Activated CD4-positive, alpha-beta T cell treated with anti-CD3 and anti-CD28 coated beads, Interleukin-2, amount 50 U/mL, for 16 hours (primary cell): ENCODE results near the gene ROBO1.
A peak's percentile ranks its signal among the peaks of the same experiment; 100 is the strongest.

ENCODE experiments used
- DNase-seq: peaks from one replicate; pipeline ENCODE4 v3.0.0-alpha.2; 2020

Gene ROBO1

DNA sequence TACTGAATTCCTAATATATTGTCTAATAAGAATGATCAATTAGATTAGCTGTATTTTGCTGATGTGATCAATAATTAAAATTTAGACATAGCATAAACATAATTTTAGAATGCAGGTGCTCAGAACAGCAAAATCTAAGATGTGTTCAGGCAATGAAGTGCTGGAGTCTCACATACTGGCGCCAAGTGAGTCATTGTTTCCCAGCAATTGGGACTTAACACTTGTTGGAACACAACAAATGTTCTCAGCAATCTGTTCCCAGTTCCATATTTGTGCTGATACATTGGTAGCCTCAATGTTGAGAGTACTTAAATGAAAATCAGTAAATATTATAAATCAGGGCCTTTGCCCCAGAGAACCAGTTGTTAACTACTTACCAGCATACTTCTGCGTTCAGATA lies 619.0 kb downstream of the ROBO1 start:
- DNase-seq = no peak

DNA sequence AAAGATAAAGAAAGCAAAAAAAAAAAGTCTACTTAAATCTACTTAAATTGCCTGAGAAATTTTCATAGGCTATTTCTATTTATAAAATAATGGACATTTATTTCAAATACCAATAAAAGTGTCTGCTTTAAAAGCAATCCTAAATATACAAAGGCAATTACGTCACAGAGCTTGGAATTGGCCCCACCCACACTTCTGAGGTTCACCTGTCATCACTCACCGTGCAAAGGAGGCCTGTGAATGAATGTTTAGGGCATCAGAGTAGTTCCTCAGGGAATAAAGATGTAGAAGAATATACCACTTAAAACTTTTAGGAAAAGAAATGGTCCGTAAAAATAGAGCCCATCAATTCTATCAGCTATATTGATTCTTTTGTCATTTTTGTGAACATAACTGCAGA lies 621.8 kb downstream of the ROBO1 start:
- no peak for DNase-seq

DNA sequence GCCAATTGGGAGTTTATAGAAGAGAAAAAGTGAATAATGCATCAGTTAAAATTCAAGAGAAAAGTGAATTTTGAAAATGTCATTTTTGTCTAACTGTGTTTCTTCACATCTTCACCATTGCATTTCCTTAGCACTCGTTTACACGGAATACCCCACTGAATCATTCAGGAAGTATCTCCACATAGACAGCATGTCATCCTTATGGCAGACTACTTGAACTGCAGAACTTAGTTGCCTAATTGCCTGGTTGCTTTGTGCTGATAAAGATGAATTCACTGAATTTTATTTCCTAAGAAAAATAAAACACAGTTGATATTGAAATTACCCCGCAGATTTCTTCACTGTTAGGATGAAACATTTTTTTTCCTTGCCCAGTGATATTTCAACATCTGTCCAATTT lies 627.1 kb downstream of the ROBO1 start:
- no peak for DNase-seq

DNA sequence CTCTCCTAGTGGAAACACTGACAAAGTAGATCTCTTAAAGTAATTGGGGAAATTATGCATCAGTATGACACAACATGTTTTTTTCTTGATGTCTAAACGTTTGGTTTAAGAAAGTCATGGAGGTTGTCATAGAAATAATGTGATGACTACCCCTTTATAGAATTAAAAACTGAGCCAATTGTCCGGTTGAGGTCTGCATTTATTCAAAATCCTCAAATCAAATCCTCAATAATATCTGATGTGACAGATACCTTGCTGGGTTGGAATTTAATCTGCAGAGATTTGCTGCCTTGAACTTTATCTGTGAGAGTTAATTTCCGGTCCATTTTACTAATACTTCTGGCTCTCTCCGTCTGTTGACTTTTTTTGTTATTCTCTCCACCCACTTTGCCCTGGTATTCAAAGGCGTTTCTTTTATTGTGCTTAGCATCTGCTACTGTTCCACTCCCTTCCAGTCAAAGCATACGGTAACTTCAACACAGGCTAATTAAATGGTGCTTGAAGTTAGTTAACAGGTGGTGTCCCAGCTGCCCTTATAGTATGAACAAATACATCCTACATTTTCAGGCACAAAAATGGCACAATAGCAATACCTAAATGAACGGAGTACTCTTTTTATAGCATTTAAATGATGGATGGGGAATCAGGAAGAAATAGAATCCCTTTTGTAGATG lies 628.3 kb downstream of the ROBO1 start:
- no peak for DNase-seq

DNA sequence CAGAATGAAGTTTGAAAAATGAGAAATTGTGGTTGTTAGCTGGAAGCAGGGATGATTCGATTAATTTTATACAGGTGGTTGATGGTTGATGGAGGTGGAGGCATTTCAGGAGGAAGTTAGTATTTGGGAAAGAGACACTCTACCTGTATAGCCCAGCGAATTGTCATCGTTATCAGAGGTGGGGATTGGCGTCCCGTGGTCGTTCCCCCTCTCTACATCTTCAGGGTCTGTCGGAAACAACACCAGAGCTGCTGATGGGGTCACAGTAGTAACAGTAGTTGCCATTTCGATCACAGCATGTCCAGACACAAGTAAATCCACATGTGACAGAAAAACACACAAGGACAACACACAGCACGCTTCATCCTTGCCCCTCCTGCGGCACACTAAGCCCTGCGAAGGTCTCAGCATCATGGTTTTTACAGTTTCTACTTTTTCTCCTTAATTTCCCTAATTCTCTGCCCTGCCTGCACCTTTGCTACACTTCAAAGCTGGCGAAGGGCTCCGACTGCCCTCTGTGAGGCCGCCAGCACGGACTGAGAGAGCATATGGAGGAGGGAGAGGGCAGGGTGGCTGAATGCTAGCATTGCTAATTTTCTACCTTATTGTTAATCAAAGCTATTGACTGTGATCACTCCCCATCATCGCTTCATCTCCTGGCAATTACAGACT lies 642.3 kb downstream of the ROBO1 start:
- DNase-seq = no peak

DNA sequence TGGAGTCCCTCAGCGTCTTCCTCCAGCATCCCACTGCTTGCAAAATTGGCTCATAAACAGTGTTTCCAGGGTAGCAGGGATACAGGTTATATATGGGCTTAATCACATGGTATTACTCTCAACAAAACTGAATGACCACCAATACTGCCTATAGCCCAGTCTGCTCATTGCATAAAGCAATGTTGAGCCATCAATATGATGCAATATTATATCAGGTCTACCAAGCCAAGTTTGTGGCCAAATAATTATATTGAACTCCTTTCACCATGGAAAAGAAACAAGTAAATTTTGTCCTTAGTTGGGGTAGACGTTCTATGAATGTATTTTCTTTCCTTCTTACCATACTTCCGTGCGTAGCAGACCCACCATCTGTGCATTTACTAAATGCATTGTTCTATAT lies 652.3 kb downstream of the ROBO1 start:
- DNase-seq = no peak

DNA sequence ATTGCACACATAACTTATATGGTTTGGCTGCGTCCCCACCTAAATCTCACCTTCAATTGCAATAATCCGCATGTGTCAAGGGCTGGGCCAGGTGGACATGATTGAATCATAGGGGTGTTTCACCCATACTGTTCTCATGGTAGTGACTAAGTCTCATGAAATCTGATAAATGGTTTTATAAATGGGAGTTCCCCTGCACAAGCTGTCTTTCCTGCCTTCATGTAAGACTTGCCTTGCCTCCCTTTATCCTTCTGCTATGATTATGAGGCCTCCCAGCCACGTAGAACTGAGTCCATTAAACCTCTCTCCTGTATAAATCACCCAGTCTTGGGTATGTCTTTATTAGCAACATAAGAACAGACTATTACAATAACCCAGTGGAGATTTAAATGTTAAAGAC lies 653.9 kb downstream of the ROBO1 start:
- no peak for DNase-seq

DNA sequence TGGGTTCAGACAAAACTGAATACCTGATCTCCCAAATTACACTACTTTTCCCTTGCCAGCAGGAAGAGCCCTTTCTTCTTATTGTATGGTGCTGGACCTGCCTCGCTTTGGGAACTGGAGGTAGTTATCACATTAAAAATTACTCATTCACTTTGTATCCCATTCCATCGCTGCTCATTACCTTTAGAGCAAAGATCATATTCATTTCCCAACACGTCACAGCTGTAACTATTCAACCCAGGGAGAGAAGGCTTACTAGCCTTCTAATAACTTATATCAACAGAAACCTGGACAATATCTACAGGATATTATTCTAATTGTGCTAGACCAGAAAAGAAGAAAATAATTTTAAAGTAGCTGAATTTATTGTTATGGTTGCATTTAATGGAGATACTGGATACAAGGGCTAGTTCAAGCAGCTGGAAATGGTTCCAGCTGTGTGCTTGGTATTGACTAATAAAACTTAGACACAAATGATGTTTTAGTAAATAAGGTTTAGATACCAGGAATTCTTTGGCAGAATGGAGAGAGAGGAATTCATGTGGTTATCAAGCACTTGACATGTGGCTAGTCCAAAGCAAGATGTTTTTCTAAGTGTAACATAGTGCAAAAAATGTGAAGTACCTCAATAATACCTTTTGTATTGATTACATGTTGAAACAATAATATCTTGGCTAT lies 656.3 kb downstream of the ROBO1 start:
- no peak for DNase-seq

DNA sequence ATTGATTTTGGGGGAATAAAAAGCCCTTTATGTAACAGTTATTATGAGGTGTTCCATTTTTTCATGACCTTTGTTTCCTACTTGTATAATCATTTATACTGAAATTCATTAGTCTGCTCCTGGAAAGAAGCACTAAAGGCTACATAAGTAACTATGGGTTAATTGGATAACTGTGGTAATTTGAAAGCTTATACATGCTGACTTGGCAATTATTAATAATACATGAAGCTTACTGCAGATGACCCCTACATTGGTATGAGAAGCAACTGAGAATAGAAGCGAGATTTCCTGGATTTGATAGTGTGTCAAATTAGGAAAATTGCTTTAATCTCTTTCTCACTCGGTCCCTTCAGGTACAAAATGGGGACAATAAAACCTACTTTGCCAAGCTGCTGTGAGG lies 658.0 kb downstream of the ROBO1 start:
- DNase-seq = no peak

DNA sequence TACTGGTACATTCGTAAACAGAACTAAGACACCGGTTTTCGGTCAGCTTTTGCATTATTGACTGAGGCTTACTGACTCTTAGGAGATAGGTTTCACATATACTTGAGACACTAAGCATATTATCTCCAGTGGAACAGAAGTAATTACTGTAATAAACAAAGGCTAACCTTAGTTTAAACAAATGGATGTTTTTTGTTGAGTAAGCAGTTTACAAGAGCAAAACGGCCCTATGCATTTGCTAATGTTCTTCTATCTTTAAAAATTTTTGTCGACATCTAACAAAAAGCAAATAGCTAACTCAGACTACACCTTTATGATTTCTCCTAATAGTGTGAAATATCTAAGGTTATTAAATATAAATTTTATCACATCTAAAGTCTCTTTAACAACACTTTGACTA lies 664.5 kb downstream of the ROBO1 start:
- no peak for DNase-seq

DNA sequence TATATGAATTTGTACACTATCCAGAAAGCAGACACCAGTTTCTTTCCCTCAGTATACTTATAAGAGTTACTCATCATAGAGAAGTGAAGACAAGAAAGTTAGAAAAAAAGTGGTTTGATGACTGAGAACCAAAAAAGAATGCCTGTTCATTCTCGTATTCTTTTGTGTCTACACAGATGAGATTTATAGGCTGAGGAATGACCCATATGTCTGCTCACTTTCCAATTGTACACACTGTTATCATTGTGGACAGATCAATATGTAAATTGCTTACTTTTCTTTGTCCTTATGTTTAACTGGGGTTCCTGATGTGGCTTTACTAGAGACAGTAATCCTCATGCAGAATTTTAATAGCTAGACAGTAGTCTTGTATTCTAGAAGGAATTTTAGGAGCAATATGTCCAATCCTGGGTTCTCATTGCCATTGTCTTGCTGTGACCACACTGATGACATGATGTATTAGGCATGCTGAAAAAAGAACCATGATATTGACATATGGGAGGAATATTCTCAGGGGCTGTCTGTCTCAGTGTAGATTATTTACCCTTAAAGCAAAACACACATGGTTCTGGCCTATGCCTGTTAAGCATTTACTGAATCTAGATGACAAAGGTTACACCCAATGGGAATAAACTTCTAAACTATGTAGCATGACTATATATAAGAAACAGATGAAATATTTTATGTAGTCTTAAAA lies 669.7 kb downstream of the ROBO1 start:
- DNase-seq = no peak

DNA sequence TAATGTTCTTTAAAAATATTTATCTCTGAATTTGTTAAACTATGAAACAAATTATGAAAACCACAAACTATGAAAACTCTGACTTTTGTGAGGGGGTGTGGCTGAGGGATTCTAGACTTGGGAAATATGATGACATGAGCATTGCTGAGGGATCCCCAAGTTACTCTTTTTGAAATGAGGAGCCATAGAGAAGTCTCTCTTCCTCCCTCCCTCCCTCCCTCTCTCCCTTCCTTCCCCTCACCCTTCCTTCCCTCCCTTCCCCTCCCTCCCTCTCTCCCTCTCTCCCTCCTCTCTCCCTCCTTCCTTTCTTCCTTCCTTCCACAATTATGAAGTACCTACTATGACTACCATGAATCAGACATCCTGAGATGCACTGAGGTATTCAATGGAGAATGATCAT lies 673.1 kb downstream of the ROBO1 start:
- no peak for DNase-seq

DNA sequence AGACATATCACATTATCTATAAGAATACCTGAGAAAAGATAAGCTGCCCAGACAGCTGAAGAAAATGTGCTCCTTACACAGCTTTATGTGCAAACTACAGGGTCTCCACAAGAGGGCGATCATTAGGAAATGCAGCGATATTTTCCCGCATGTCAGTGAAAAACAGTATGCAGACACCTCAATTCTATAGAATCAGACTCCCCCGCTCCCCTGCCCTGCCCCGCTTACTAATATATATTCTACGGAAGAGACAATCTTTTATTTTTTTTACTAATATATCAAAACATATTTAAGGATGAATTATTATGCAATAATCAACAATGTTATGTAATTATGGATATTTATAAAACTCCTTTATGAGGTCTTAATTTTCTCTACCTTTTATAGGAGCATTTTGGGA lies 681.3 kb downstream of the ROBO1 start:
- DNase-seq = peak; percentile 37

DNA sequence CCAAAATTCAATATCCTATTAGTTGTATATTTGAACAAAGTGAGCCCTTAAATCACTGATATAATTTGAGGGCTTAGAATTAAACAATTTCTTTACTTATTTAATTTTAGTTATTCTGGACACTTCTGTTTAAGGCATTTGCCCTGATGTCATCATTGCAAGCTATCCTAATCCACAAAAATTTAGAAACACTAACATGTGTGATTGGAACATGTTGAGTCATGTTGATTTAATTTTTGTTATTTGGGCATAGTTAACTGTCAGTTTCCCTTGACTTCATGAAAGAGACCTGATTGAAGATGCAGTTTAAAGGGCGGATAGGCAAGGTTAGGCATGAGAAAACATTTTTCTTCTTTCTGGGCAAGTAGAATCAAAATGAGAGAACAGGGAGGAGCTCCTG lies 682.6 kb downstream of the ROBO1 start:
- DNase-seq = no peak

DNA sequence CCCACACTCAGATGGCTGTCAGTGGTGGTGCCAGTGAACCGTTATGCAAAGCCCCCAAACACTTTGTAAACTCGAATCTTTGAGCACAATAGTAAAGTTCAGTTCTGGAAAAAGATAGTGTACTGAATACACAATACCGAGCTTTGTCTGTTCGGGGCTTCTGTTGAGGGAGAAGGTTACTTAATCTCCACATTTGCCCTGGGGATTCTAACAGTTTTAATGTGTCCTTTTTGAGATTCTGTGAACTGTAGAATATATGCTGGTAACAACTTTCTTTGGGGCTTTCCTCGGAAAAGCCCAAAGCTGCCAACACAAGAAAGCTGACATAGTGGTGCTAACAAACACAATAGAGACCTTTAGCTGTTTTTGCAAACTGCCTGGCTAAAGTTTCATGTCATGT lies 686.5 kb downstream of the ROBO1 start:
- no peak for DNase-seq

DNA sequence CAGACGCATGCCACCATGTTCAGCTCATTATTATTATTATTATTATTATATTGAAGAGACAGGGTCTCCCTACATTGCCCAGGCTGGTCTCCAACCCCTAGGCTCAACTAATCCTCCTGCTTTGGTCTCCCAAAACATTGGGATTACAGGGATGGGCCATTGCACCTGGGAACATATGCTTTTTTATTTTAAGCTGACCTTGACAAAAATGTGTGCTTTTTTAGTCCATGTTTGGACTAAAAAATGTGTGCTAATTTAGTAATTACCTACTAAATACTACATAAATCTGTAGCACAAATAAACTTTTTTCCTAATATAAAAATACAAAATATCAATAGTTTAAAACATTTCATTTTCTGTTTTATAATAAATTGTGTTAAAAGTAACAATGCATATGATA lies 693.2 kb downstream of the ROBO1 start:
- DNase-seq = no peak

DNA sequence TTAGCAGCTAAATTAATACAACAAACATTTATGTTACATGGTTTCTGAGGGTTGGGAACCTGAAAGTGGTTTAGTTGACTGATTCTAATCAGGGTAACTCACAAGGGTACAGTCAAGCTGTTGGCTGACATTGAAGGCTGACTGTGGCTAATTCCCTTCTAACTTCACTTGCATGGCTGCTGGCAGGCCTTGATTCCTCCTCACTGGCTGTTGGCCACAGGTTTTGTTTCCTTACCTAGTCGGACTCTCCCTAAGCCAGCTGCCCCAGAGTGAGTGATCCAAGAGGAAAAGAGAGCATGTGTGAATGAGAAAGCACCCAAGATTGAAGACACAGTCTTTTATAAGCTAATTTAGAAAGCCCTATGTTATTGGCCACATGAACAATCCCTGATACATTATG lies 700.1 kb downstream of the ROBO1 start:
- DNase-seq = no peak

DNA sequence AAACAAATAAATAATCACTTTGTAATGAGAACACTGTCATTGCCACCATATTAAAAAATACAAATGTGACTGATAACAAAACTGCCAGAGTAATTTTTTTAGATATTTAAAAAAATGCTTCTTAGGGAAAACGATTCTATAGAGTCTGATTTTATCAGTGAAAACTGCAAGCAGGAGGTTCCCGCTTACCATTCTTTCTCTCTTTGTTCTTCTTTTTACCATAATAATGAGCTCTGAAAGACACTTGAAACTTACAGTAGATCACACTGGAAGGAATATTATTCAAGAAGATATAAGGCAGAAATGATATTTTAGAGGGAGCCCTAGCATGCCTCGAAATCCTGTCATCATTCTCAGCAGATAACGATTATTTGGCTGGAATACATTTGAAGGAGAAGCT lies 701.3 kb downstream of the ROBO1 start:
- DNase-seq = no peak

DNA sequence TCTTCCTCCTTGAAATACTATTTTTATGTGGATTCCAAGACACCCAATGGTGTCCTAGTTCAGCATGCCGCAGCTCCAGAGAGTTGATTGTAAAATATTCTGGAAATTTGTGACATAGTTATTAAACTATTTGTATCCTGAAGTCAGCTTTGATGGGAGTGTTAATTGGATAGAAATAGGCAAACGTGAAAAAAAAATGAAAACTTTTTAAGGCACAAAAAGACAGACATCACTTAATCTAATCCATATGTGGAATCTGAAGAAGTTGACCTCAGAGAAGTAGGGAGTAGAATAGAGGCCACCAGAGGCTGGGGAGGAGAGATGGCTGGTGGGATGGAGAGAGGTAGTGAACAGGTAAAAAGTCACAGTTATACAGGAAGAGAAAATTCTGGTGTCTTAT lies 704.2 kb downstream of the ROBO1 start:
- no peak for DNase-seq

DNA sequence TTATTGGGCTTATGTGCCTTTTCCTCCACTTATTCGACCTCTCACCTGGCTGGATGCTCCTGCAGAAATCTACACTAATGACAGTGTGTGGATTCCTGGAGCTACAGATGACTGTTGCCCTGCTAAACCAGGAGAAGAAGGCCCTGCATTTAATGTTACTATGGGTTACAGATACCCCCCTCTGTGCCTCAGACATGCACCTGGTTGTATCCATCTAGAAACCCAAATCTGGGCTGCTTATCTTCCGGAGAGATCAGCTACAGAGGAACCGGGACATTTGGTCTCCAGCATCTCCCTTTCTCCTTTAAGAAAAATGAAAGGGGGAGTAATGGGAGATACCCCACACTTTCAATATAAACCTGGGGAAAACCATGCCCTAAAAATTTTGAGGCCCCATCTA lies 710.0 kb downstream of the ROBO1 start:
- no peak for DNase-seq

DNA sequence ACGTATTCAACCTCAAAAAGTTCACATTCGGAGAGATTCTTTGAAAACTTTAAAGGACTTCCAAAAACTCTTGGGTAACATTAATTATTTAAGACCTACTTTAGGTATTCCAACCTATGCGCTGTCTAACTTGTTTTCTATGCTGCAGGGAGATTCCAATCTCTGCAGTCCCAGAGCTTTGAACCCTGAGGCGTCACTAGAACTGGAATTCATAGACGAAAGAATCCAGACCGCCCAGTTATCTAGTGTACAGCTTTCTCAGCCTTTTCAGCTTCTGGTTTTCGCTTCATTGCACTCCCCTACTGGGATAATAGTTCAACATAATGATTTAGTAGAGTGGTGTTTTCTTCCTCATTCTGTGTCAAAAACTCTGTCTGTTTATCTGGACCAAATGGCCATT lies 711.3 kb downstream of the ROBO1 start:
- no peak for DNase-seq

DNA sequence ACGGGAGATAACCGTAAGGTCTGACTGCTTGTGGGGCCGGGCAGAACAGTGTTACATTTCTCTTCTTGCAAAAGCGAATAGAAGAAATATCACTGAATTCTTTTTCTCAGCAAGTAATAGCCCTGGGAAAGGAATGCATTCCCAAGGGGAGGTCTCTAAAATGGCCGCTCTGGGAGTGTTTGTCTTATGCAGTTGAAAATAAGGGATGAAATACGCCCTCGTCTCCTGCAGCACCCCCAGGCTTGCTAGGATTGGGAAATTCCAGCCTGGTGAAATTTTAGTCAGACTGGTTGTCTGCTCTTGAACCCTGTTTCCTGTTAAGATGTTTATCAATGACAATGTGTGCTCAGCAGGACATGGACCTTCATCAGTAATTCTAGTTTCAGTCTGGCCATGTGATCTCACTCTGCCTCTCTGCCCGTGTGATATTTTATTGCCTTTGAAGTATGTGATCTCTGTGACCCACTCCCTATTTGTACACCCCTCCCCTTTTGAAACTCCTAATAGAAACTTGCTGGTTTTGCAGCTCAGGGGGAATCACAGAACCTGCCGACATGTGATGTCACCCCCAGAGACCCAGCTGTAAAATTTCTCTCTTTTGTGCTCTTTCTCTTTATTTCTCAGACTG lies 715.6 kb downstream of the ROBO1 start:
- no peak for DNase-seq

DNA sequence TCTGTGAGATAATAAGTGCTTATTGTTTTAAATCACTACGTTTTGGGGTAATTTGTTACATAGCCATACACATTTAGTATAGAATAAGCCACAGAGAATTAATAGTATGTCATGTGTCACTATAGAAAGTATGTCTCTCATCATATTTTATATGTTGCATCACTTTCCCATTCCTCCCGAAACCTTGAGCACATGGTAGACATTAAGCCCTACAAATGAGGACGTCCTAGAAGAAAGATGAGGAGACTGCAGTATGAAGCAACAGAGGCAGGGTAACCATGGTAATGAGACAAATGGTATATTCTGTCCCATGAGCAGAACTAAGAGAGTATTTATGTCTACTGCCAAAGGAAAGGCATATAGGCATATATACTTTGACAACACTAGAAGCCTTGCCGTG lies 720.2 kb downstream of the ROBO1 start:
- DNase-seq = no peak

DNA sequence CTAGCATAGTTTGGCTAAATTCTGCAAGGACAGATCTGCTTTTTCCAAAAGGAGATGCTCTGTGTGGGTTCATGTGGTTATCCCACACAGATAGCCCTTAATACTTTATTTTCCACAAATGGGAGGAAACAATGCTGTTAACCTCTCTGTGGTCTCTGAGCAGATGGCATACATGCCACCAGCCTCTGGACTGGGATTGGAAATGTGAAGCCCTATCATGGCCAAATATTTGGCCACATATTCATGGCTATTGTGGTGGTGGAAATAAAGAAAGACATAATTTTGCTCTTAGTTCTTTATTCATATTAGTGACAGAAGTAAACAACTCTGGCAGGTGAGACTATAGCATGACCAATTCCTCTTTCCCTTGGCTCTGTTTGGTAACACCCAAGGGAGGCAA lies 726.2 kb downstream of the ROBO1 start:
- no peak for DNase-seq
